IPS-18a (cell line): ENCODE results near the gene AHRR.

Experiments
- H3K27ac ChIP-seq: one replicate; pipeline ENCODE4 v1.5.1; 2013; ENCODE audit warnings: low read length
- H3K27me3 ChIP-seq: one replicate; pipeline ENCODE4 v1.6.1; 2013; ENCODE audit warnings: mild to moderate bottlenecking, low read length; ENCODE audit not compliant: control insufficient read depth, insufficient read depth
- H3K36me3 ChIP-seq: one replicate; pipeline ENCODE4 v1.6.1; 2013; ENCODE audit warnings: low read depth, low read length; ENCODE audit not compliant: control insufficient read depth
- H3K4me1 ChIP-seq: one replicate; pipeline ENCODE4 v1.6.1; 2013; ENCODE audit warnings: low read depth, low read length; ENCODE audit not compliant: control insufficient read depth
- H3K4me3 ChIP-seq: one replicate; pipeline ENCODE4 v1.5.1; 2013; ENCODE audit warnings: low read length
- H3K9ac ChIP-seq: one replicate; pipeline ENCODE4 v1.6.1; 2013; ENCODE audit warnings: mild to moderate bottlenecking, low read length, moderate library complexity
- H3K9me3 ChIP-seq: one replicate; pipeline ENCODE4 v1.6.1; 2013; ENCODE audit warnings: low read depth, low read length; ENCODE audit not compliant: control insufficient read depth

Gene AHRR

DNA sequence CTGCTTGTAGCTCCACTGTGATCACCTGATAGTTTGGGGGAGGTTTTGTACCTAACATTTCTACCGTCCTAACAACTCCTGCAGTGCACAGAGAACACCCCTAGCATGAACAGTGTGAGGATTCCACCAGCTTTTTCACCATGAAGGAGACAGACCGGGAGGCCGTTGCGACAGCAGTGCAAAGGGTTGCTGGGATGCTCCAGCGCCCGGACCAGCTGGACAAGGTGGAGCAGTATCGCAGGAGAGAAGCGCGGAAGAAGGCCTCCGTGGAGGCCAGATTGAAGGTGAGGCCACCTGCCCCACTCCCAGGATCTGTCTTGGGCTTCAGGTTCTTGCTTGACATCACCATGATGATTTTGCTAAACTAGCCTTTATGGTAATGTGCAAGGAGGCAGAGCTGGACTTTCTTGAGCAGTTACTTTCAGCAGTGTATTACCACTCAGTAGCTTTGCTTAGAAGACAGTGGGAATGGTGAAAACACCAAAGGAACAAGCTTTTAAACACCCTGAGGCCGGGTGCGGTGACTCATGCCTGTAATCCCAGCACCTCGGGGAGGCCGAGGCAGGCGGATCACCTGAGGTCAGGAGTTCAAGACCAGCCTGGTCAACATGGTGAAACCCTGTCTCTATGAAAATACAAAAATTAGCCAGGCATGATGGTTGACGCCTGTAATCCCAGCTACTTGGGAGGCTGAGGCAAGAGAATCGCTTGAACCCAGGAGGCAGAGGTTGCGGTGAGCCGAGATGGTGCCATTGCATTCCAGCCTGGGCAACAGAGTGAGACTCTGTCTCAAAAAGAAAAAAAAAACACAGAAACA lies 124.8 kb downstream of the AHRR start:
- peaks cover 26% of the 10 kb centered on the region for H3K36me3 ChIP-seq
- no peak overlapping the region for H3K9ac ChIP-seq

DNA sequence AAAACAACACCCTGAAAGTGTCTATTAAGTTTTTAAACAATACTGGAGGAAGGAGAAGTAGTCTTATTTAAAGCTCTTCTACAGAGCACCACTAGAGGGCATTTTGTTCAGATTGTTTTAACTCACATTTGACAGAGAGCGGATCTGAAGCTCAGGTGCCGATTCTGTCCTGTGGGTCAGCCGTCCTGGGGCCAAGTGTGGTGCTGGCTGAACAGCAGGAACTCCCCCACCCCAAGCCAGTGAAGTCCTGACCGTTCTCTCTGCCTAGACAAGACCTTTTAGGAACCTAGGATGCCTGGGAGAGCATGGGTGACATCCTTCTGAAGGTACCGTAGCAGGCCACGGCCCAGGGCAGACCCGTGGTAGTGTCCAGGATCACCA lies 125.4 kb downstream of the AHRR start:
- Histone ChIP-seq H3K36me3 (peaks cover 28% of the 10 kb centered on the region), H3K27me3 (no peaks in the 10 kb centered on the region), H3K4me3 (no peak overlapping the region), H3K27ac (no peak overlapping the region), H3K4me1 (no peaks in the 10 kb centered on the region), H3K9me3 (peaks cover 5% of the 10 kb centered on the region), H3K9ac (no peak overlapping the region)

More for the DNA sequence above, 124.8 kb downstream of the AHRR start:
- no peaks in the 10 kb centered on the region for H3K9me3 ChIP-seq
- H3K4me3 ChIP-seq = no peak overlapping the region
- H3K27me3 ChIP-seq = no peaks in the 10 kb centered on the region
- no peaks in the 10 kb centered on the region for H3K4me1 ChIP-seq
- H3K27ac ChIP-seq = no peak overlapping the region

DNA sequence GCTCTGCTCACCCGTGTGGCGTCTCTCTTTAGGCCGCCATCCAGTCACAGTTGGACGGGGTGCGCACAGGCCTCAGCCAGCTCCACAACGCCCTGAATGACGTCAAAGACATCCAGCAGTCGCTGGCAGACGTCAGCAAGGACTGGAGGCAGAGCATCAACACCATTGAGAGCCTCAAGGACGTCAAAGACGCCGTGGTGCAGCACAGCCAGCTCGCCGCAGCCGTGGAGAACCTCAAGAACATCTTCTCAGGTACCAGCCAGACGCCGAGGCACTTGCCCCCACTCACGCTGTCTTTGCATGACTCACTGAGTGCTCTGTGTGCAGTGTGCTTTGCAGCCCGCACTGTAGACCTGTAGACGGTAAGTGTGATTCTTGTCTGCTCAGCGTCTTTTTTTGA lies 126.0 kb downstream of the AHRR start:
- Histone ChIP-seq H3K9ac (no peak overlapping the region), H3K27me3 (no peaks in the 10 kb centered on the region), H3K9me3 (peaks cover 5% of the 10 kb centered on the region), H3K4me3 (no peak overlapping the region), H3K27ac (no peak overlapping the region), H3K36me3 (peaks cover 32% of the 10 kb centered on the region), H3K4me1 (no peaks in the 10 kb centered on the region)

DNA sequence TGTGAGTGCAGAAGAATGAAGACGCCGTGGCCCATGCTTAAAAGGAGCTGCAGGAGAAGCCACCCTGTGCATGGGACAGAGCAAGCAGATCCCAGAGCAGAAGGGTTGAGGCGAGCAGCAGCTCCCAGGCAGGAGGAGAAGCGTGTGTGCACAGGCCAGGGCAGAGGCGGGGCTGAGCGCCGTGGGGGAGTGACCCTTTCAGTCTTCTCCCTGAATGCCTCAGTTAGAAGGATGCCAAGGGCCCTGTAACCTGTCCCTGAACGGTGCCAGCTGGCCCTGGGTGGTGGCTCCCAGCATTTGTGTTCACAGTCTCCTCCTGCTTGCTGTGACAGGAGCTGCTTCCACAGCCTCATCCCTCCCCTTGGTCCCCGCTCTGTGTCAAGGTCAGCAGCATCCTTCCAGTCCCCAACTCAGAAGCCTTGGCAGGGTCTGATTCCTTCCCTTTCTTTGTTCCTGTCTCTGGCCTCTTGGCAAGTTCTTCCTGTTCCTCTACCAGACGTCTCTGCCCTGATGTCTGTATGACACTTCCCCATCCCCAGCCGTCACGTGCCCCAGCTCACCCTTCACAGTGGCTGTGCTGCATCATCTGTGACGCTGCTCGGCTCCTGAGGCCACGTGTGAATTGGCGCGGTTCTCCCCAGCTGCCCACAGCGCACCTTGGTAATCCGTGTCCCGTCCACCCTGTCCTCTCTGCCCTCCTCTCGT lies 126.7 kb downstream of the AHRR start:
- peaks cover 35% of the 10 kb centered on the region for H3K36me3 ChIP-seq

DNA sequence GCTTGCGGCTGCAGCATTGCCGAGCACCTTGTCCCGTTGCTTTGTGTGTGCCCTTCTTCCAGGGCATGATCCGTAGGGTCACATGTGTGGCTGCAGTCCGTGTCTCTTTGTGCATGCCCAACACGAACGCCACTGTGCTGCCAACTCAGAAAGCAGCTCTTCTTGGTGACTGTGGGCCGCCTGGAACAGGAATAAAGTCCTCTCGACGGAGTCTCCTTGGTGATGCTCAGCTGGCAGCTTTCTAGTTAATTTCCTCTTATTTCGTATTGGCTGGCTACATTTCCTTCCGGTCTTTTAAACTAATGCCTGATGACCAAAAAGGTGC lies 127.2 kb downstream of the AHRR start:
- no peak overlapping the region for H3K27ac ChIP-seq

More for the DNA sequence above, 126.7 kb downstream of the AHRR start:
- Histone ChIP-seq H3K27me3 (no peaks in the 10 kb centered on the region), H3K4me1 (no peaks in the 10 kb centered on the region), H3K4me3 (no peak overlapping the region), H3K9ac (no peak overlapping the region), H3K27ac (no peak overlapping the region), H3K9me3 (peaks cover 5% of the 10 kb centered on the region)

DNA sequence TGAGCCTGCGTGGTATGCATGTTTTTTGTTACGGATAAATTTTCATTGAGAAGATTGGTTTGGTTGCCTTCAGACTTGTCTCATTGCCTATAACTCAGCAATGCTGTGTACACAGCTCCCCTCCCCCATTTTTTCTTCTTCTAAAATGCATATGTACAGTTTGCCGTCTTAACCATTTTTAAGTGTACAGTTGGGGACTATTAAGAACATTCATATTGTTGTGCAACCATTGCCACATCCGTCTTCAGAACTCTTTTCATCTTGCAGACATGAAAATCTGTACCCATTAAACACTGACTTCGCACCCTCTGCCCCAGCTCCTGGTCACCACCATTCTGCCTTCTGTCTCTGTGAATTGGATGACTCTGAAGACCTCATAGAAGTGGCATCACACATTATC lies 127.6 kb downstream of the AHRR start:
- H3K4me3 ChIP-seq = no peak overlapping the region
- no peaks in the 10 kb centered on the region for H3K27me3 ChIP-seq
- no peak overlapping the region for H3K9ac ChIP-seq
- H3K9me3 ChIP-seq = peaks cover 5% of the 10 kb centered on the region
- H3K36me3 ChIP-seq = peaks cover 44% of the 10 kb centered on the region
- H3K4me1 ChIP-seq = no peaks in the 10 kb centered on the region
- no peak overlapping the region for H3K27ac ChIP-seq

More for the DNA sequence above, 127.2 kb downstream of the AHRR start:
- H3K36me3 ChIP-seq = peaks cover 40% of the 10 kb centered on the region
- peaks cover 5% of the 10 kb centered on the region for H3K9me3 ChIP-seq
- H3K4me3 ChIP-seq = no peak overlapping the region
- H3K27me3 ChIP-seq = no peaks in the 10 kb centered on the region
- no peak overlapping the region for H3K9ac ChIP-seq
- no peaks in the 10 kb centered on the region for H3K4me1 ChIP-seq

DNA sequence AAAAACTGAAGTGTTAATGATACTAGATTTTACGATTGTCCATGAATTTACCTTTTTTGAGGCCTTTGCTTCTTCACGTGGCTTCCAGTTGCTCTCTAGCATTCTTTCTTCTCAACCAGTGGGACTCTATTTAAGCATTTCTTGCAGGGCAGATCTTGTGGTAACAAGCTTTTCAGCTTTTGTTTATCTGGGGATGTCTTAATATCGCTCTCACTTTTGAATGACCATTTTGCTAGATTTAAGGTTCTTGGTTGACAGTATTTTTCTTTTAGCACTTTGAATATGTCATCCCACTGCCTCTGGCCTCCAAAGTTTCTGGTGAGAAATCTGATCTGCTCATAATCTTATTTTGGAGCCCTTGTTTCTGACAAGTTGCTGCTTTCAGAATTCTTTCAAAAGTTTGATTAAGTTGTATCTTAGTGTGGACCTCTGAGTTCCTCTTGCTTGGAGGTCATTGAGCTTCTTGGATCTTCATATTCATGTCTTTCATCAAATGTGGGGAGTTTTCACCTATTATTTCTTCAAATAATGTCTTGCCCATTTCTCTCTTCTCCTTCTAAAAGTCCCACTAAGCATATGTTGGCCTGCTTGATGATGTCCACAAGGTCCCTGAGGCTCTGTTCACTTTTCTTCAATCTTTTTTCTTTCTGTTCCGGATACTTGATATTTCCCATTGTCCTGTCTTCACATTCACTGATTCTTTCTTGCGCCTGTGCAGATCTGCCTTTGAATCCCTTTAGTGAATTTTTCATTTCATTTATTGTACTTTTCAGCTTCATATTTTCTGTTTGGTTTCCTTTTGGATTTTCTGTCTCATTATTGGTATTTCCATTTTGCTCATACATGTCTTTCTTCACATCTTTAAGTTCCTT lies 130.3 kb downstream of the AHRR start:
- Histone ChIP-seq H3K36me3 (peaks cover 48% of the 10 kb centered on the region), H3K4me3 (no peak overlapping the region)

DNA sequence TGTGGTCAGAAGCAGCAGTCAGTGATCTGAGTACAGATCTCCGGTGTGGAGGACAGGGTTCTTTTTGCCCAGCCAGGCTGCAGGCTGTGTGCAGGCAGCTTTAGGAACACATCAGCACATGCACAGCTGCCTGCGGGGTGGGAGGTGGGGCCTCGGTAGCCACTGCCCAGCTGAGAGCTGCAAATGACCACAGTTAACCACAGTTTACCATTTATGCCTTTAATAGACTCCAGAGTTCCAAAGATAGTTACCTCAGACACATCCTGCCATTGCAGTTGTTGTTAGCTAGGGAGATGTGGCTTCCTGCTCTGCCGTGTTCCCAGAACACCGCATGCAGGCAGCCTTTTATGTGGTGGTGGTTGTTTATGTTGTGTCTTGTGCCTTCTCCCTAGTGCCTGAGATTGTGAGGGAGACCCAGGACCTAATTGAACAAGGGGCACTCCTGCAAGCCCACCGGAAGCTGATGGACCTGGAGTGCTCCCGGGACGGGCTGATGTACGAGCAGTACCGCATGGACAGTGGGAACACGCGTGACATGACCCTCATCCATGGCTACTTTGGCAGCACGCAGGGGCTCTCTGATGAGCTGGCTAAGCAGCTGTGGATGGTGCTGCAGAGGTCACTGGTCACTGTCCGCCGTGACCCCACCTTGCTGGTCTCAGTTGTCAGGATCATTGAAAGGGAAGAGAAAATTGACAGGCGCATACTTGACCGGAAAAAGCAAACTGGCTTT lies 131.6 kb downstream of the AHRR start:
- H3K4me1 ChIP-seq = no peaks in the 10 kb centered on the region
- no peaks in the 10 kb centered on the region for H3K27me3 ChIP-seq
- H3K27ac ChIP-seq = no peak overlapping the region
- H3K9me3 ChIP-seq = peaks cover 5% of the 10 kb centered on the region
- no peak overlapping the region for H3K4me3 ChIP-seq
- H3K9ac ChIP-seq = no peak overlapping the region
- H3K36me3 ChIP-seq = peaks cover 48% of the 10 kb centered on the region

More for the DNA sequence above, 130.3 kb downstream of the AHRR start:
- Histone ChIP-seq H3K9ac (no peak overlapping the region), H3K9me3 (peaks cover 5% of the 10 kb centered on the region), H3K27ac (no peak overlapping the region), H3K4me1 (no peaks in the 10 kb centered on the region), H3K27me3 (no peaks in the 10 kb centered on the region)

DNA sequence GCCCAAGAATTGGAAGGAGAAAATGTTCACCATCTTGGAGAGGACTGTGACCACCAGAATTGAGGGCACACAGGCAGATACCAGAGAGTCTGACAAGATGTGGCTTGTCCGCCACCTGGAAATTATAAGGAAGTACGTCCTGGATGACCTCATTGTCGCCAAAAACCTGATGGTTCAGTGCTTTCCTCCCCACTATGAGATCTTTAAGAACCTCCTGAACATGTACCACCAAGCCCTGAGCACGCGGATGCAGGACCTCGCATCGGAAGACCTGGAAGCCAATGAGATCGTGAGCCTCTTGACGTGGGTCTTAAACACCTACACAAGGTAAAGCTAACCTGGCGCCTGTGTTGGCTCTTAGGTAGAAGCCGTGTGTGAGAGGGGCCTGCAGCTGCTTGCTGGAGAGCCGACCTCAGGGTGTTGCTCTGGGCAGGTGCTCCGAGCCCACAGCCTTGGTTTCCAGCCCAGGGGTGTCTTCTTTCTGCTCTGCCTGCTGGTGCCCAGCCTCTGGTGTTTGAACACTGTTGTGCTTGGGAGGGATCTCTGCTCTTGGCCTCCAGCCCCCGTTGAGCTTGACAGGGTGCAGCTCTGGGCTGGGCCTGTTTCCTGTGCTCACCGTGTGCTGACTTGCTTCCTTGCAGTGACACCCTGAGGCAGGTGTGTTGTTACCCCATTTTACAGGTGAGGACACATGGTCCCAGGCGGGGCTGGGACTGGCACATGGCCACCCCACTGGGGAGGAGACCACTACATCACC lies 132.4 kb downstream of the AHRR start:
- H3K27me3 ChIP-seq = no peaks in the 10 kb centered on the region
- H3K36me3 ChIP-seq = peaks cover 45% of the 10 kb centered on the region
- peaks cover 5% of the 10 kb centered on the region for H3K9me3 ChIP-seq
- no peak overlapping the region for H3K9ac ChIP-seq
- no peaks in the 10 kb centered on the region for H3K4me1 ChIP-seq
- H3K4me3 ChIP-seq = no peak overlapping the region
- no peak overlapping the region for H3K27ac ChIP-seq

DNA sequence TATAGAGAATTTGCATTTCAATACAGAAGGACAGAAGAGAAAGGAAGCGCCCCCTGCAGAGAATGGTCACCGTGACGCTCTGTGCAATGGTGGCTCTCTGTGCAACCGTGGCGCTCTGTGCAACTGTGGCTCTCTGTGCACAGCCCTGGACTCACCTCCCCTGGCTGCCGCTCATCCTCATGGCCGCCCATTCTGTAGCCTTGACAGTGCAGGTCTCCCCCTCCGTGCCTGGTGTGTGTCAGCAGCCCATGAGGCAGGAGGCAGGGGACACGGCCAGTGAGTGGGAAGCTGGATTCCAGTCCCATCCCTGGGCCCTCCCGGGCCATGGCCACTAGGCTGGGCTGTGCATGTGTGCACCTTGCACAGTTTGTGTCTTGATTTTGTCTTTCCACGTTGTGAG lies 133.4 kb downstream of the AHRR start:
- no peak overlapping the region for H3K4me3 ChIP-seq
- H3K36me3 ChIP-seq = peaks cover 46% of the 10 kb centered on the region
- H3K27ac ChIP-seq = no peak overlapping the region
- H3K4me1 ChIP-seq = no peaks in the 10 kb centered on the region
- H3K9me3 ChIP-seq = peaks cover 5% of the 10 kb centered on the region
- H3K9ac ChIP-seq = no peak overlapping the region
- no peaks in the 10 kb centered on the region for H3K27me3 ChIP-seq
